ENCODE results near the gene UNC13D. TPM values are rescaled to one million over a fixed set of nuclear protein-coding genes. Genes with fewer than 3 reads are reported as not detected.
A peak's percentile ranks its signal among the peaks of the same experiment; 100 is the strongest.

The UNC13D gene
- total RNA-seq, 1 donor from 2014 or later: 2.7 TPM

GRCh38 chr17:75846692-75847613 is 2.7 kb upstream of the UNC13D start:
- Mint-ChIP-seq H3K4me3 (ENCODE audit: unreplicated experiment) (no peak overlapping the region), H3K27me3 (ENCODE audit: low read depth, unreplicated experiment) (no peaks in the 10 kb centered on the region), H3K9me3 (ENCODE audit: unreplicated experiment) (no peaks in the 10 kb centered on the region), H3K27ac (ENCODE audit: unreplicated experiment) (peak overlapping the region; percentile 53), H3K4me1 (ENCODE audit: low read depth, unreplicated experiment) (peaks cover 6% of the 10 kb centered on the region), H3K36me3 (ENCODE audit: low read depth, unreplicated experiment) (peaks cover 25% of the 10 kb centered on the region)
- FAIRE-seq (no peak), DNase-seq (ENCODE audit: low read depth) (no peak)
- Histone ChIP-seq H3K36me3 (ENCODE audit: insufficient read depth, low read length) (peaks cover 10% of the 10 kb centered on the region), H3K27ac (ENCODE audit: low read depth, low read length) (no peak overlapping the region), H3K9me3 (ENCODE audit: insufficient read depth, low read depth, low read length) (no peaks in the 10 kb centered on the region), H3K9ac (ENCODE audit: low read length) (no peak overlapping the region), H3K79me2 (ENCODE audit: insufficient read depth, low read length) (no peaks in the 10 kb centered on the region), H3K4me3 (ENCODE audit: insufficient read depth, low read depth, low read length) (no peak overlapping the region), H4K20me1 (ENCODE audit: insufficient read depth, low read length) (peaks cover 6% of the 10 kb centered on the region), H2AFZ (ENCODE audit: low read depth, low read length) (no peak overlapping the region), H3K4me2 (ENCODE audit: low read length) (no peak overlapping the region), H3K27me3 (ENCODE audit: insufficient read depth, low read length) (no peaks in the 10 kb centered on the region), H3K4me1 (ENCODE audit: insufficient read depth, low read length) (peaks cover 22% of the 10 kb centered on the region)
- TF ChIP-seq CTCF (IDR thresholded peaks at IDR 0.05; ENCODE audit: insufficient read depth, low read depth, low read length) (no peak), EZH2 (IDR thresholded peaks at IDR 0.05; ENCODE audit: insufficient read depth, low read length) (no peak)

- no peaks in the 10 kb centered on the region for H3K27me3 Mint-ChIP-seq (ENCODE audit: low read depth, unreplicated experiment)
- peaks cover 6% of the 10 kb centered on the region for H3K4me1 Mint-ChIP-seq (ENCODE audit: low read depth, unreplicated experiment)
- peaks cover 17% of the 10 kb centered on the region for H3K4me1 ChIP-seq (ENCODE audit: insufficient read depth, low read length)
- FAIRE-seq (no peak), DNase-seq (ENCODE audit: low read depth) (no peak)
- H3K4me2 ChIP-seq (ENCODE audit: low read length): no peak overlapping the region
- no peak overlapping the region for H3K9ac ChIP-seq (ENCODE audit: low read length)
- peaks cover 20% of the 10 kb centered on the region for H3K36me3 Mint-ChIP-seq (ENCODE audit: low read depth, unreplicated experiment)
- TF ChIP-seq EZH2 (IDR thresholded peaks at IDR 0.05; ENCODE audit: insufficient read depth, low read length): no peak
- no peak for TF ChIP-seq CTCF (IDR thresholded peaks at IDR 0.05; ENCODE audit: insufficient read depth, low read depth, low read length)
- H3K36me3 ChIP-seq (ENCODE audit: insufficient read depth, low read length): peaks cover 10% of the 10 kb centered on the region
- no peak overlapping the region for H3K4me3 ChIP-seq (ENCODE audit: insufficient read depth, low read depth, low read length)
- H4K20me1 ChIP-seq (ENCODE audit: insufficient read depth, low read length): peaks cover 6% of the 10 kb centered on the region
- no peaks in the 10 kb centered on the region for H3K9me3 ChIP-seq (ENCODE audit: insufficient read depth, low read depth, low read length)
- no peak overlapping the region for H2AFZ ChIP-seq (ENCODE audit: low read depth, low read length)
- no peaks in the 10 kb centered on the region for H3K27me3 ChIP-seq (ENCODE audit: insufficient read depth, low read length)
- H3K27ac Mint-ChIP-seq (ENCODE audit: unreplicated experiment): peak overlapping the region; percentile 68
- no peaks in the 10 kb centered on the region for H3K9me3 Mint-ChIP-seq (ENCODE audit: unreplicated experiment)
- H3K4me3 Mint-ChIP-seq (ENCODE audit: unreplicated experiment): peak overlapping the region; percentile 6
- no peak overlapping the region for H3K27ac ChIP-seq (ENCODE audit: low read depth, low read length)
- H3K79me2 ChIP-seq (ENCODE audit: insufficient read depth, low read length): no peaks in the 10 kb centered on the region
Observed at GRCh38 chr17:75845933-75846691, 1.9 kb upstream of the UNC13D start.
